Measurements from ENCODE around the gene JPT1. TPM values are rescaled to one million over a fixed set of nuclear protein-coding genes. Genes with fewer than 3 reads are reported as not detected.

JPT1 gene
- total and polyA plus RNA-seq, 3 experiments from 2014 or later: 123 to 200 (median 189) TPM

Other genes starting within 250 kb of the JPT1 start
- not detected for gene USH1G, start 231.3 kb downstream of the JPT1 start, total RNA-seq
- gene USH1G, start 231.3 kb downstream of the JPT1 start, polyA plus RNA-seq: not detected
- gene OTOP2, start 230.2 kb downstream of the JPT1 start, total RNA-seq: not detected
- not detected for gene OTOP2, start 230.2 kb downstream of the JPT1 start, polyA plus RNA-seq
- gene OTOP3, start 218.6 kb downstream of the JPT1 start, total RNA-seq: not detected
- gene OTOP3, start 218.6 kb downstream of the JPT1 start, polyA plus RNA-seq: not detected
- gene HID1, start 181.8 kb downstream of the JPT1 start, total RNA-seq: 1 to 10 TPM in 1 of 2 experiments, under 1 TPM in 1; 0.91 to 2.3 TPM
- 5.2 TPM for gene HID1, start 181.8 kb downstream of the JPT1 start, polyA plus RNA-seq
- 1 to 10 TPM; 1.5 to 1.7 TPM for gene CDR2L, start 166.9 kb downstream of the JPT1 start, total RNA-seq
- gene CDR2L, start 166.9 kb downstream of the JPT1 start, polyA plus RNA-seq: 0.06 TPM
- 10 to 100 TPM; 65.5 to 68.8 TPM for gene MRPL58, start 141.8 kb downstream of the JPT1 start, total RNA-seq
- gene MRPL58, start 141.8 kb downstream of the JPT1 start, polyA plus RNA-seq: 48.0 TPM
- 100 to 1,000 TPM; 179 to 198 TPM for gene ATP5PD, start 107.5 kb downstream of the JPT1 start, total RNA-seq
- 345 TPM for gene ATP5PD, start 107.5 kb downstream of the JPT1 start, polyA plus RNA-seq
- 10 to 100 TPM; 22.2 to 23.8 TPM for gene KCTD2, start 107.3 kb downstream of the JPT1 start, total RNA-seq
- 8.0 TPM for gene KCTD2, start 107.3 kb downstream of the JPT1 start, polyA plus RNA-seq
- 1 to 10 TPM; 1.3 to 1.9 TPM for gene SLC16A5, start 66.6 kb downstream of the JPT1 start, total RNA-seq
- 0.82 TPM for gene SLC16A5, start 66.6 kb downstream of the JPT1 start, polyA plus RNA-seq
- 10 to 100 TPM; 15.2 to 15.9 TPM for gene ARMC7, start 44.5 kb downstream of the JPT1 start, total RNA-seq
- 4.0 TPM for gene ARMC7, start 44.5 kb downstream of the JPT1 start, polyA plus RNA-seq
- gene NT5C, start 22.8 kb downstream of the JPT1 start, total RNA-seq: 10 to 100 TPM; 75.7 to 84.8 TPM
- gene NT5C, start 22.8 kb downstream of the JPT1 start, polyA plus RNA-seq: 42.3 TPM
- gene SUMO2, start 28.4 kb upstream of the JPT1 start, total RNA-seq: 100 to 1,000 TPM; 653 to 687 TPM
- 405 TPM for gene SUMO2, start 28.4 kb upstream of the JPT1 start, polyA plus RNA-seq
- gene NUP85, start 51.2 kb upstream of the JPT1 start, total RNA-seq: 100 to 1,000 TPM; 147 to 152 TPM
- gene NUP85, start 51.2 kb upstream of the JPT1 start, polyA plus RNA-seq: 39.0 TPM
- 10 to 100 TPM; 73.2 to 75.1 TPM for gene GGA3, start 107.1 kb upstream of the JPT1 start, total RNA-seq
- gene GGA3, start 107.1 kb upstream of the JPT1 start, polyA plus RNA-seq: 17.6 TPM
- gene MRPS7, start 107.4 kb upstream of the JPT1 start, total RNA-seq: 100 to 1,000 TPM; 101 to 102 TPM
- 123 TPM for gene MRPS7, start 107.4 kb upstream of the JPT1 start, polyA plus RNA-seq
- gene MIF4GD, start 116.7 kb upstream of the JPT1 start, total RNA-seq: 10 to 100 TPM; 38.5 to 40.4 TPM
- 108 TPM for gene MIF4GD, start 116.7 kb upstream of the JPT1 start, polyA plus RNA-seq
- gene SLC25A19, start 134.9 kb upstream of the JPT1 start, total RNA-seq: 100 to 1,000 TPM; 119 to 126 TPM
- 15.5 TPM for gene SLC25A19, start 134.9 kb upstream of the JPT1 start, polyA plus RNA-seq

All from CD8-positive, alpha-beta memory T cell (primary cell).